GM21619 (cell line): ENCODE results near the gene APP.
"Not testable (repeated sequence)": the region's sequence is repeated elsewhere in the genome, so short reads cannot be mapped to it uniquely, and the experiment has no call there.

ENCODE experiments used
- ATAC-seq: cut with Tn5 transposase; IDR thresholded peaks from one replicate; pipeline ENCODE4 v1.9.1; 2021; ENCODE audit not compliant: unreplicated experiment

APP gene

GRCh38 chr21:26025536-26026512, 144.7 kb downstream of the APP start:
- no peak for ATAC-seq

- not testable (repeated sequence) for ATAC-seq
Measured at GRCh38 chr21:26023406-26023805, 147.2 kb downstream of the APP start.

GRCh38 chr21:26022598-26023337, 147.8 kb downstream of the APP start:
- not testable (repeated sequence) for ATAC-seq

GRCh38 chr21:26020510-26020909, 150.1 kb downstream of the APP start:
- no peak for ATAC-seq

GRCh38 chr21:26020081-26020480, 150.5 kb downstream of the APP start:
- no peak for ATAC-seq

GRCh38 chr21:26019236-26019635, 151.3 kb downstream of the APP start:
- no peak for ATAC-seq

- ATAC-seq, result no peak
Measured at GRCh38 chr21:26013970-26014369, 156.6 kb downstream of the APP start.

- not testable (repeated sequence) for ATAC-seq
Measured at GRCh38 chr21:26012482-26012881, 158.1 kb downstream of the APP start.

GRCh38 chr21:26011292-26011940, 159.2 kb downstream of the APP start:
- ATAC-seq, result no peak

- no peak for ATAC-seq
Measured at GRCh38 chr21:26007951-26008498, 162.5 kb downstream of the APP start.

GRCh38 chr21:26005464-26005863, 165.1 kb downstream of the APP start:
- ATAC-seq, result no peak

GRCh38 chr21:26003404-26003803, 167.2 kb downstream of the APP start:
- ATAC-seq, result no peak

- ATAC-seq, result no peak
Measured at GRCh38 chr21:26001356-26001755, 169.2 kb downstream of the APP start.

GRCh38 chr21:25999921-26000582, 170.5 kb downstream of the APP start:
- no peak for ATAC-seq

GRCh38 chr21:25997788-25998611, 172.6 kb downstream of the APP start:
- ATAC-seq, result no peak

- no peak for ATAC-seq
Measured at GRCh38 chr21:25995278-25995677, 175.3 kb downstream of the APP start.

GRCh38 chr21:25994758-25995163, 175.8 kb downstream of the APP start:
- ATAC-seq, result no peak

- no peak for ATAC-seq
Measured at GRCh38 chr21:25988738-25989137, 181.8 kb downstream of the APP start.

GRCh38 chr21:25987531-25987930, 183.0 kb downstream of the APP start:
- ATAC-seq, result no peak

- no peak for ATAC-seq
Measured at GRCh38 chr21:25986928-25987327, 183.6 kb downstream of the APP start.
